GM12872 (cell line): Measurements from ENCODE around the gene ANTXR2.

Experiments used
- CTCF ChIP-seq: IDR thresholded peaks from 3 replicates; pipeline ENCODE4 v1.5.1; 2011; ENCODE audit warnings: low read depth, mild to moderate bottlenecking, low read length, moderate library complexity; ENCODE audit not compliant: insufficient read depth

Gene ANTXR2

GRCh38 chr4:79948261-79948660 is 124.8 kb downstream of the ANTXR2 start:
- no peak for TF ChIP-seq CTCF

- TF ChIP-seq CTCF = no peak
Observed at GRCh38 chr4:79947386-79947785, 125.6 kb downstream of the ANTXR2 start.

GRCh38 chr4:79935274-79935673 is 137.8 kb downstream of the ANTXR2 start:
- TF ChIP-seq CTCF = no peak

- no peak for TF ChIP-seq CTCF
Observed at GRCh38 chr4:79934660-79935059, 138.4 kb downstream of the ANTXR2 start.

- TF ChIP-seq CTCF = no peak
Observed at GRCh38 chr4:79927931-79928330, 145.1 kb downstream of the ANTXR2 start.

- no peak for TF ChIP-seq CTCF
Observed at GRCh38 chr4:79923281-79923680, 149.7 kb downstream of the ANTXR2 start.

- TF ChIP-seq CTCF = no peak
Observed at GRCh38 chr4:79922011-79922410, 151.0 kb downstream of the ANTXR2 start.
